H1 (cell line): ENCODE results near the gene NPBWR2. TPM values are rescaled to one million over a fixed set of nuclear protein-coding genes. Genes with fewer than 3 reads are reported as not detected.

ENCODE experiments used
- CTCF ChIA-PET: fragments of 300-600 bp; sonication (Branson Sonifier 250); formaldehyde crosslinking; loops from one replicate; lab custom pipeline; 2021; ENCODE audit not compliant: partially characterized antibody; lab: Charles Lee
- POLR2A ChIA-PET: fragments of 300-600 bp; sonication (Branson Sonifier 250); formaldehyde crosslinking; loops from one replicate; lab custom pipeline; 2021; ENCODE audit warnings: inconsistent platforms; ENCODE audit not compliant: partially characterized antibody; lab: Charles Lee
- DNase-seq, 2 experiments: peaks; one replicate each; pipeline versions ENCODE4 v3.0.0 to v3.0.0-alpha.2; 2010 to 2022; ENCODE audit warnings: low spot score in 2 of 2, low read depth in 1 of 2, mixed read lengths in 1 of 2
- FAIRE-seq: peaks from 2 replicates; lab custom pipeline; 2011; peaks lifted over from hg19 to GRCh38; lab: Jason Lieb, UNC
- H2AFZ ChIP-seq: 2 replicates; pipeline ENCODE4 v1.8.1; 2012; ENCODE audit warnings: low read length, inconsistent platforms
- H2AK5ac ChIP-seq: 2 replicates; pipeline ENCODE4 v1.6.1; 2013; ENCODE audit warnings: low read depth, low read length
- H2BK120ac ChIP-seq: replicated peaks from 2 replicates; pipeline ENCODE3; 2013; ENCODE audit warnings: low read depth, low read length, inconsistent platforms
- H2BK12ac ChIP-seq: 2 replicates; pipeline ENCODE4 v1.6.1; 2013; ENCODE audit warnings: low read depth, low read length
- H2BK15ac ChIP-seq: 2 replicates; pipeline ENCODE4 v1.6.1; 2013; ENCODE audit warnings: low read length
- H2BK20ac ChIP-seq: 2 replicates; pipeline ENCODE4 v1.6.1; 2013; ENCODE audit warnings: low read length
- H2BK5ac ChIP-seq: 2 replicates; pipeline ENCODE4 v1.6.1; 2013; ENCODE audit warnings: low read depth, low read length
- H3K14ac ChIP-seq: 2 replicates; pipeline ENCODE4 v1.6.1; 2013; ENCODE audit warnings: inconsistent platforms; ENCODE audit not compliant: insufficient read length
- H3K18ac ChIP-seq: 2 replicates; pipeline ENCODE4 v1.6.1; 2013; ENCODE audit warnings: low read length; ENCODE audit errors: extremely low read depth
- H3K23ac ChIP-seq: 2 replicates; pipeline ENCODE4 v1.6.1; 2013; ENCODE audit warnings: inconsistent platforms; ENCODE audit not compliant: insufficient read length
- H3K23me2 ChIP-seq: 2 replicates; pipeline ENCODE4 v1.6.1; 2013; ENCODE audit warnings: low read depth, low read length
- H3K27ac ChIP-seq: 2 replicates; pipeline ENCODE4 v1.6.1; 2011; ENCODE audit warnings: low read depth, low read length, inconsistent platforms
- H3K27me3 ChIP-seq, 4 experiments: replicated peaks in 1 of 4; 1 replicate in 1 of 4; 2 replicates in 3 of 4; pipeline versions ENCODE4 v1.6.1 to v1.8.1; 2011 to 2013; ENCODE audit warnings: low read length in 3 of 4, mild to moderate bottlenecking in 3 of 4, inconsistent platforms in 2 of 4, mixed read lengths in 2 of 4, moderate library complexity in 1 of 4; ENCODE audit not compliant: control insufficient read depth in 3 of 4, insufficient read depth in 3 of 4; ENCODE audit errors: extremely low read depth in 1 of 4
- H3K36me3 ChIP-seq, 4 experiments: 2 replicates each; pipeline versions ENCODE4 v1.6.1 to v1.8.1; 2011 to 2013; ENCODE audit warnings: mild to moderate bottlenecking in 4 of 4, low read length in 3 of 4, moderate library complexity in 2 of 4, control low read depth in 1 of 4, inconsistent platforms in 1 of 4; ENCODE audit not compliant: insufficient read depth in 4 of 4, control insufficient read depth in 2 of 4
- H3K4ac ChIP-seq: replicated peaks from 2 replicates; pipeline ENCODE3; 2013; ENCODE audit warnings: low read length, low read depth, mixed read lengths, inconsistent platforms; ENCODE audit not compliant: insufficient read length
- H3K4me1 ChIP-seq, 4 experiments: replicated peaks in 1 of 4; 1 replicate in 1 of 4; 2 replicates in 3 of 4; pipeline versions ENCODE4 v1.6.1 to v1.8.1; 2011 to 2013; ENCODE audit warnings: low read length in 3 of 4, inconsistent platforms in 2 of 4, mixed read lengths in 1 of 4; ENCODE audit not compliant: insufficient read depth in 4 of 4, control insufficient read depth in 3 of 4
- H3K4me2 ChIP-seq, 2 experiments: 2 replicates each; pipeline versions ENCODE4 v1.6.1 to v1.8.1; 2011 to 2013; ENCODE audit warnings: low read depth in 2 of 2, low read length in 2 of 2, control low read depth in 1 of 2, inconsistent platforms in 1 of 2, mild to moderate bottlenecking in 1 of 2; ENCODE audit not compliant: insufficient read depth in 1 of 2
- H3K4me3 ChIP-seq, 4 experiments: fragments of 200-600, 300-600 bp in 1 of 4; sonication (generic), shearing (Covaris generic), sonication (Bioruptor Twin) in 1 of 4; 2 replicates each; pipeline versions ENCODE4 v1.5.1 to v1.8.1; 2011 to 2016; ENCODE audit warnings: low read length in 4 of 4, low read depth in 3 of 4, control low read depth in 2 of 4, inconsistent platforms in 2 of 4, mild to moderate bottlenecking in 2 of 4, mixed read lengths in 1 of 4, moderate library complexity in 1 of 4; ENCODE audit not compliant: insufficient read depth in 2 of 4; ENCODE audit errors: extremely low read depth in 1 of 4
- H3K56ac ChIP-seq: replicated peaks from 2 replicates; pipeline ENCODE3; 2013; ENCODE audit warnings: low read depth, mild to moderate bottlenecking, mixed read lengths, low read length, inconsistent platforms; ENCODE audit not compliant: insufficient read length
- H3K79me1 ChIP-seq: 2 replicates; pipeline ENCODE4 v1.6.1; 2013; ENCODE audit warnings: low read depth, low read length, control low read depth
- H3K79me2 ChIP-seq, 2 experiments: 2 replicates each; pipeline versions ENCODE4 v1.6.1 to v1.8.1; 2012 to 2013; ENCODE audit warnings: low read length in 2 of 2, mild to moderate bottlenecking in 2 of 2, inconsistent platforms in 1 of 2; ENCODE audit not compliant: insufficient read depth in 2 of 2, control insufficient read depth in 1 of 2
- H3K9ac ChIP-seq, 4 experiments: replicated peaks in 1 of 4; 1 replicate in 1 of 4; 2 replicates in 3 of 4; pipeline versions ENCODE4 v1.6.1 to v1.8.1; 2011 to 2013; ENCODE audit warnings: low read depth in 3 of 4, low read length in 3 of 4, control low read depth in 2 of 4, mild to moderate bottlenecking in 2 of 4, moderate library complexity in 2 of 4, inconsistent platforms in 1 of 4; ENCODE audit errors: extremely low read depth in 1 of 4
- H3K9me3 ChIP-seq, 2 experiments: 2 replicates each; pipeline versions ENCODE4 v1.6.1 to v1.8.1; 2012 to 2013; ENCODE audit warnings: mild to moderate bottlenecking in 2 of 2, moderate library complexity in 2 of 2, control low read depth in 1 of 2, inconsistent platforms in 1 of 2, low read depth in 1 of 2, low read length in 1 of 2, mixed read lengths in 1 of 2; ENCODE audit not compliant: insufficient read depth in 2 of 2
- H4K20me1 ChIP-seq, 2 experiments: replicated peaks in 1 of 2; 2 replicates each; pipeline versions ENCODE3 to v1.8.1; 2011 to 2013; ENCODE audit warnings: inconsistent platforms in 2 of 2, low read length in 2 of 2, mild to moderate bottlenecking in 1 of 2; ENCODE audit not compliant: insufficient read depth in 2 of 2, control insufficient read depth in 1 of 2
- H4K5ac ChIP-seq: 2 replicates; pipeline ENCODE4 v1.6.1; 2013; ENCODE audit warnings: low read length, low read depth, mixed read lengths, inconsistent platforms; ENCODE audit not compliant: insufficient read length
- H4K8ac ChIP-seq: 2 replicates; pipeline ENCODE4 v1.8.0; 2013; ENCODE audit warnings: mild to moderate bottlenecking, moderate library complexity, low read length, inconsistent platforms; ENCODE audit not compliant: insufficient read depth; ENCODE audit errors: extremely low read depth
- H4K91ac ChIP-seq: replicated peaks from 2 replicates; pipeline ENCODE3; 2013; ENCODE audit warnings: low read length, mixed read lengths, inconsistent platforms; ENCODE audit not compliant: insufficient read length
- BCL11A ChIP-seq, 2 experiments: IDR thresholded peaks; one replicate each; pipeline ENCODE4 v1.6.1; 2011; ENCODE audit warnings: low read depth in 2 of 2, low read length in 2 of 2, mild to moderate bottlenecking in 2 of 2
- CBX5 ChIP-seq: fragments of 300-800, 300-1000 bp; sonication (generic); IDR thresholded peaks from 2 replicates; pipeline ENCODE4 v1.7.1; 2016; ENCODE audit warnings: antibody characterized with exemption, low read length, low read depth
- EGR1 ChIP-seq: IDR thresholded peaks from 2 replicates; pipeline ENCODE4 v1.6.1; 2011; ENCODE audit warnings: low read depth, low read length, borderline replicate concordance
- EP300 ChIP-seq, 2 experiments: IDR thresholded peaks; 1 replicate in 1 of 2; 2 replicates in 1 of 2; pipeline ENCODE4 v1.6.1; 2011 to 2012; ENCODE audit warnings: low read depth in 2 of 2, low read length in 2 of 2, mild to moderate bottlenecking in 2 of 2, borderline replicate concordance in 1 of 2, inconsistent platforms in 1 of 2, moderate library complexity in 1 of 2
- MAFK ChIP-seq: IDR thresholded peaks from 2 replicates; pipeline ENCODE4 v1.6.1; 2012; ENCODE audit warnings: low read depth, mild to moderate bottlenecking, improper control_type of control experiment, low read length
- NANOG ChIP-seq: IDR thresholded peaks from 2 replicates; pipeline ENCODE4 v1.6.1; 2011; ENCODE audit warnings: low read length, low read depth, mild to moderate bottlenecking, inconsistent platforms; ENCODE audit not compliant: insufficient read depth, poor library complexity, severe bottlenecking
- RAD21 ChIP-seq, 2 experiments: IDR thresholded peaks in 1 of 2; conservative IDR thresholded peaks in 1 of 2; 2 replicates each; pipeline ENCODE4 v1.6.1; 2011; ENCODE audit warnings: low read depth in 2 of 2, low read length in 2 of 2, improper control_type of control experiment in 1 of 2, inconsistent platforms in 1 of 2, mild to moderate bottlenecking in 1 of 2, moderate library complexity in 1 of 2
- SAP30 ChIP-seq: fragments of 300-600 bp; sonication (generic); IDR thresholded peaks from 2 replicates; pipeline ENCODE4 v1.7.1; 2012; ENCODE audit warnings: low read length, moderate library complexity, mild to moderate bottlenecking, inconsistent platforms; ENCODE audit not compliant: insufficient read depth, insufficient replicate concordance
- SP2 ChIP-seq: IDR thresholded peaks from 2 replicates; pipeline ENCODE4 v1.6.1; 2012; ENCODE audit warnings: mild to moderate bottlenecking, low read length, inconsistent platforms
- SRF ChIP-seq: IDR thresholded peaks from 2 replicates; pipeline ENCODE4 v1.6.1; 2011; ENCODE audit warnings: mild to moderate bottlenecking, low read depth, low read length, moderate library complexity
- TAF7 ChIP-seq: optimal IDR thresholded peaks from 2 replicates; pipeline ENCODE3; 2011; ENCODE audit warnings: low read depth, mild to moderate bottlenecking, inconsistent platforms, low read length, moderate library complexity, borderline replicate concordance
- TEAD4 ChIP-seq: IDR thresholded peaks from 2 replicates; pipeline ENCODE4 v1.6.1; 2012; ENCODE audit warnings: low read depth, low read length, inconsistent platforms, mixed read lengths
- WGBS, 2 experiments: shearing (Covaris generic) in 1 of 2; methylation state at CpG; one replicate each; pipeline versions ENCODE4 v1.1.6 to v1.1.7; 2013 to 2015; ENCODE audit warnings: low lambda C conversion rate in 2 of 2, mixed read lengths in 2 of 2, inconsistent platforms in 1 of 2, low coverage in 1 of 2, missing lambda C conversion rate in 1 of 2; ENCODE audit not compliant: insufficient replicate concordance in 2 of 2, insufficient coverage in 1 of 2, insufficient read length in 1 of 2; ENCODE audit errors: extremely low coverage in 1 of 2, missing lambda C conversion rate in 1 of 2; 5-methylcytosine and 5-hydroxymethylcytosine counted together
- polyA plus RNA-seq, 7 experiments: library from polyadenylated mRNA; depleted of rRNA in 3 of 7; stranded (reverse) in 5 of 7; unstranded in 2 of 7; fragments of >200 nt in 5 of 7; fragments of 200-250 nt in 2 of 7; gene quantifications; 1 replicate in 5 of 7; 2 replicates in 1 of 7; 4 replicates in 1 of 7; pipeline versions ENCODE4 v1.2.1 to v1.2.3, GENCODE V29; 2011 to 2013; ENCODE audit warnings: missing spikeins in 2 of 7, mixed read lengths in 2 of 7
- total RNA-seq: library from RNA; stranded (reverse); fragmentation: NEBNext Ultra II Directional; extraction: Animal tissue kit (Norgen Biotek cat#: 25700); gene quantifications from 2 replicates; pipeline ENCODE4 v1.2.1, GENCODE V29; 2021
- TF ChIP-seq, protein P1 (sequence below): IDR thresholded peaks from 2 replicates; pipeline ENCODE4 v1.6.1; 2012; ENCODE audit warnings: inconsistent platforms

Gene NPBWR2
- total and polyA plus RNA-seq, 2 of the 8 experiments (the other 6 are each of a cell fraction or from before 2014, with no cell fraction given), result not detected

DNA sequence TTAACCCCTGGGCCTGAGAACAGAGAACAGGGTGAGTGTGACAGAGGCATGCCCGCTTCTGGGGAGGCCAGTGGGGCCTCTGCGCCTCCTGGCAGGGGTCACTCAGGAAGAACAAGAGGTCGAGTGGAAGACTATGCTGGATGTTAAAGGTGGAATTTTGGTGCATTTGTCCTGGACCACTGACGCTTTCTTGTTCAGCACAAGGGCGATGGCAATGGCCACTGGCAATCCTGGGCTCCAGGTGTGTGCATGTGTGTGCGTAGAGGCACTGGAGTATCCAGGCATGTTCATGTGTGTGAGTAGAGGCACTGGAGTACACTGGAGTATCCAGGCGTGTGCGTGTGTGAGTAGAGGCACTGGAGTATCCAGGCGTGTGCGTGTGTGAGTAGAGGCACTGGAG is 23.5 kb upstream of the NPBWR2 start:
- H3K79me2 ChIP-seq, result no peaks in the 10 kb centered on the region
- H3K4me3 ChIP-seq, result no peak overlapping the region
- no peak overlapping the region for H4K8ac ChIP-seq
- ChIA-PET CTCF (interaction anchor here (1.0 kb wide), 1 partner anchor 11 kb away, joined by 4 read pairs; no protein-coding TSS in a partner anchor), POLR2A (no interaction called here)
- no peaks in the 10 kb centered on the region for H3K23me2 ChIP-seq
- H3K14ac ChIP-seq, result no peak overlapping the region
- no peak overlapping the region for H2BK120ac ChIP-seq
- DNase-seq, result no peak
- no peak overlapping the region for H3K4me2 ChIP-seq
- no peak overlapping the region for H3K27ac ChIP-seq
- FAIRE-seq, result no peak
- H4K91ac ChIP-seq, result no peak overlapping the region
- no peaks in the 10 kb centered on the region for H4K20me1 ChIP-seq
- no peaks in the 10 kb centered on the region; a peak in 1 of 7 replicates for H3K4me1 ChIP-seq
- no peaks in the 10 kb centered on the region for H3K9me3 ChIP-seq
- no peak overlapping the region for H2AFZ ChIP-seq
- no peak overlapping the region for H2AK5ac ChIP-seq
- H3K36me3 ChIP-seq, result no peaks in the 10 kb centered on the region
- no peak overlapping the region for H2BK15ac ChIP-seq
- H3K4ac ChIP-seq, result no peak overlapping the region
- H2BK20ac ChIP-seq, result no peak overlapping the region
- H3K56ac ChIP-seq, result no peak overlapping the region
- no peaks in the 10 kb centered on the region for H3K79me1 ChIP-seq
- H2BK5ac ChIP-seq, result no peak overlapping the region
- WGBS, 2 experiments, result 83% methylated on average over 10 of the region's 10 CpGs; no CpG with 5 or more reads in 1 of the 2 experiments
- H3K9ac ChIP-seq, result no peak overlapping the region
- H3K18ac ChIP-seq, result no peak overlapping the region
- no peak overlapping the region for H4K5ac ChIP-seq
- no peak overlapping the region for H2BK12ac ChIP-seq
- H3K27me3 ChIP-seq, result no peaks in the 10 kb centered on the region
- H3K23ac ChIP-seq, result no peak overlapping the region
- TF ChIP-seq SAP30 (no peak), TEAD4 (no peak), MAFK (no peak), SRF (no peak), SP2 (no peak), EP300 (IDR thresholded peaks at IDR 0.05; ENCODE audit: borderline replicate concordance in 1 of 2, low read depth in 2 of 2, low read length in 2 of 2) (no peak), RAD21 (IDR thresholded peaks at IDR 0.05 in 1 of 2, conservative IDR thresholded peaks at IDR 0.05 in 1 of 2; ENCODE audit: low read depth in 2 of 2, low read length in 2 of 2) (no peak), EGR1 (no peak), CBX5 (no peak), BCL11A (IDR thresholded peaks at IDR 0.05; ENCODE audit: low read depth in 2 of 2, low read length in 2 of 2) (no peak), NANOG (no peak), TAF7 (no peak)
- TF ChIP-seq, protein P1, sequence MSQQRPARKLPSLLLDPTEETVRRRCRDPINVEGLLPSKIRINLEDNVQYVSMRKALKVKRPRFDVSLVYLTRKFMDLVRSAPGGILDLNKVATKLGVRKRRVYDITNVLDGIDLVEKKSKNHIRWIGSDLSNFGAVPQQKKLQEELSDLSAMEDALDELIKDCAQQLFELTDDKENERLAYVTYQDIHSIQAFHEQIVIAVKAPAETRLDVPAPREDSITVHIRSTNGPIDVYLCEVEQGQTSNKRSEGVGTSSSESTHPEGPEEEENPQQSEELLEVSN, result no peak
